CD4-positive, alpha-beta T cell treated with Interleukin-1 beta for 1 hour (primary cell): Measurements from ENCODE around the gene NFATC2.
A peak's percentile ranks its signal among the peaks of the same experiment; 100 is the strongest.
"Not testable (repeated sequence)": the region's sequence is repeated elsewhere in the genome, so short reads cannot be mapped to it uniquely, and the experiment has no call there.

Experiments used
- DNase-seq, 2 donors: peaks; one replicate each; pipeline ENCODE4 v3.0.0-alpha.2; 2020 to 2022

Gene NFATC2

GRCh38 chr20:51542571-51543421 lies at the start of gene NFATC2:
NFATC2 (minus strand) TSS chr20:51542719; CDS start chr20:51542499, 220 bp downstream.
- peak; percentile 59 to 65 for DNase-seq

- DNase-seq: no peak
These were observed 49.4 kb upstream of the NFATC2 start for GRCh38 chr20:51591871-51592270.

GRCh38 chr20:51588762-51589161 lies 46.2 kb upstream of the NFATC2 start:
- DNase-seq: no peak

GRCh38 chr20:51587145-51587544 lies 44.6 kb upstream of the NFATC2 start:
- DNase-seq: no peak

GRCh38 chr20:51586005-51586440 lies 43.5 kb upstream of the NFATC2 start:
- DNase-seq: no peak

- DNase-seq: no peak
These were observed 42.6 kb upstream of the NFATC2 start for GRCh38 chr20:51585148-51585547.

GRCh38 chr20:51584737-51585136 lies 42.2 kb upstream of the NFATC2 start:
- no peak for DNase-seq

GRCh38 chr20:51584116-51584515 lies 41.6 kb upstream of the NFATC2 start:
- no peak for DNase-seq

GRCh38 chr20:51583499-51583898 lies 41.0 kb upstream of the NFATC2 start:
- DNase-seq: no peak

GRCh38 chr20:51583073-51583472 lies 40.6 kb upstream of the NFATC2 start:
- DNase-seq: no peak

GRCh38 chr20:51581571-51581970 lies 39.1 kb upstream of the NFATC2 start:
- DNase-seq: no peak

GRCh38 chr20:51579137-51579536 lies 36.6 kb upstream of the NFATC2 start:
- no peak for DNase-seq

- DNase-seq: no peak
These were observed 35.6 kb upstream of the NFATC2 start for GRCh38 chr20:51578145-51578459.

GRCh38 chr20:51577432-51578144 lies 35.1 kb upstream of the NFATC2 start:
- no peak for DNase-seq

- DNase-seq: no peak
These were observed 33.0 kb upstream of the NFATC2 start for GRCh38 chr20:51575486-51575885.

- DNase-seq: no peak
These were observed 31.9 kb upstream of the NFATC2 start for GRCh38 chr20:51574248-51575033.

GRCh38 chr20:51573576-51574243 lies 31.2 kb upstream of the NFATC2 start:
- DNase-seq: no peak

GRCh38 chr20:51571460-51571794 lies 28.9 kb upstream of the NFATC2 start:
- no peak for DNase-seq

GRCh38 chr20:51570739-51571459 lies 28.4 kb upstream of the NFATC2 start:
- no peak for DNase-seq

- no peak for DNase-seq
These were observed 27.6 kb upstream of the NFATC2 start for GRCh38 chr20:51569815-51570738.

- not testable (repeated sequence) for DNase-seq
These were observed 26.0 kb upstream of the NFATC2 start for GRCh38 chr20:51568533-51568932.
